NCI-H1417 (cell line): Measurements from ENCODE around the gene IQGAP2.
A peak's percentile ranks its signal among the peaks of the same experiment; 100 is the strongest.
"Not testable (repeated sequence)": the region's sequence is repeated elsewhere in the genome, so short reads cannot be mapped to it uniquely, and the experiment has no call there.

Experiments used
- DNase-seq, 3 experiments: peaks; one replicate each; lab custom pipeline; 2025; lab: John Stamatoyannopoulos, UW

The IQGAP2 gene

GRCh38 chr5:76504901-76505564 is 101.9 kb downstream of the IQGAP2 start:
- no peak for DNase-seq

- DNase-seq, result no peak
These were observed 110.4 kb downstream of the IQGAP2 start for GRCh38 chr5:76513476-76513875.

DNA sequence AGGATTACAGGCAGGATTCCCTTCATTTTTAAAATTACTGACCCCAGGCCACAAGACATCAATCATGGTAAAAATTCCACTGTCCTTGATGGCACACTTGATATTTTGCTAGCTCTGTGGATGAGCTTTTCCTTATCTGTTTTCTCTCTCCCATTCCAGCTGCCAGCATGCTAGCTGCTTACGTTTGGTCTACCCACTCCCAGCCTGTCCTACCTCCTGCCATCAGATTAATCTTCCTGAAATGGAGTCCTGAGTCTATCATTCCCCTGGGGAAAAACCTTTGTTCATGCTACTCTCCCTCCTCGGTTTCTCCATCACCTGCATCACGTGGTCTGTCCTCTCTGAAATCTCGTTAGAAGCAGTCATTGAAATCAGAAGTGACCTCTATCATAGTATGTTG is 111.2 kb downstream of the IQGAP2 start:
- peak in 1 of 3 experiments; percentile 83 for DNase-seq

DNA sequence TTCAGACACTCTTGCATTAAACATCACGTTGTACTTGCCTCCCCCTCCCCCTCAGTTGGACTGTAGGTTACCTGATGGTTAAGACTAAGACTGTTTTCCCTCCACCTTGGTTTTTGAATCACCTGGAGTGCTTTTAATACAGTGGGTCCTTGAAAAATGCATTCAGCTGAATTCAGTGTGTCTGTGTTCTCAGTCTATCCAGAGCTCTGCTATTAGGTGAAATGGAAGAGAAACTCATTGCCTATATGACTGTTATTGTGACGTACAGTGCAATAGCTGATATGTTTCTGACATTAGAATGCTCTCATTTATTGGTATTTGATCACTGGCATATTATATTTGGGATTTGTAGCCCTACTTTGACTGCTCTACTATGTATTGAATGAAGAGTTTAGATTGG is 111.6 kb downstream of the IQGAP2 start:
- no peak for DNase-seq

DNA sequence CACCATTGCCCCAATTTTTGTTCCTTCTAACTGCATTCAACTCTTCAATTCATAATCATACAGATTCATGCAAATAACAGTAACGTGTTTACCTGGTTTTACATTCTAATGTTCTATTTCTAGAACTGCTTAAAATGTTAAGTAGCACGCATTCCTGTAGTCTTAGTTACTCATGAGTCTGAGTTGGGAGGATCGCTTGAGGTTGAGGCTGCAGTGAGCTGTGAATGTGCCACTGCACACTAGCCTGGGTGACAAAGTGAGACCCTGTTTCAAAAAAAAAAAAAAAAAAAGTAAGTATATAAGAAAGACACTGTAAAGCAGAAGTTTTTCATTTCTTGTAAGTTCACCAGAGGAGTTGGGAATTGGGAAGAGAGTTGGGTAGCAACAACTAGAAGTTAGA is 114.2 kb downstream of the IQGAP2 start:
- no peak for DNase-seq

- DNase-seq, result not testable (repeated sequence)
These were observed 115.2 kb downstream of the IQGAP2 start for GRCh38 chr5:76518246-76518645.

DNA sequence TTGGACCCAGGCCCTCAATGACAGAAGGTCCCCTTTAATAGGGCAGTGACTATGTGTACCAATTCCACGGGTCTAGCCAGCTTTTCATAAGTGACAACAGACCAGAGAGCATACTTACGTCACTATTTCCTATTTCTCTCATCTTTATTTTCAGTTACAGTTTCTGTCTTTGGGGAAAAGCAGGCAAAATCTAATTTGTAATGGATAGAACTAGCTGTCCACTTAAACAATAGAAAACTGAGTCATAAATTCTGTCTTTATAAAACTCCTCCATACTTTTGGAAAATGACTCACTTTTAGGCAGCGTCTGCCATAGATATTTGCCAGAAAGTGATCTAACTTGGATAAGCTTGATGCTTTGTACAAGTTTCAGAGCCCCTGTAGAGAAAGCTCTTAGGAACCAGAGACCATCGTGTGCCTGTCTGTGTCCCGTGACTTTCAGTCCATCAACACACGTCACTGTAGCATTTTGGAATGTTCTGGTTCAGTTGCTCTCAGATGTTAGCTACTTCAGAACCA is 118.2 kb downstream of the IQGAP2 start:
- no peak for DNase-seq

- DNase-seq, result no peak
These were observed 119.2 kb downstream of the IQGAP2 start for GRCh38 chr5:76522103-76522935.

- DNase-seq, result no peak
These were observed 121.2 kb downstream of the IQGAP2 start for GRCh38 chr5:76524101-76524835.

DNA sequence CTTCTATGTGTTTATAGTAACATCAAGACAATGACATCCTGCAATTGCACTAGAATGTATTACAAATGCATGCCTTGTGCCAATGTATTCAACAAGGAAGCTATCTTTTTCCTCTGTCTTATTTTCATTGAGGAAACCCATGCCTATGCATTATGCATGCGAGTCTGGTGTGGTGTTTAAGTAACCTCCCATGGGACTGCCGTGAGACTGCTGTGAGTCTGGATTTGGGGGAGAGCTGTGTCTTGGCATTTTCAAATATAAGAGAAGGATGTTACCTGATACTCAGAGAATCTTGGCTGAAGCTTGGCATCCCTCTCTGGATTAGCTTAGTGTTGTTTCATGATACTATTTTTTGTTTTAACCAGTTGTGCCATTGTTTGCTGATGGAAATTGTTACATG is 121.8 kb downstream of the IQGAP2 start:
- peak in 1 of 3 experiments; percentile 21 for DNase-seq

DNA sequence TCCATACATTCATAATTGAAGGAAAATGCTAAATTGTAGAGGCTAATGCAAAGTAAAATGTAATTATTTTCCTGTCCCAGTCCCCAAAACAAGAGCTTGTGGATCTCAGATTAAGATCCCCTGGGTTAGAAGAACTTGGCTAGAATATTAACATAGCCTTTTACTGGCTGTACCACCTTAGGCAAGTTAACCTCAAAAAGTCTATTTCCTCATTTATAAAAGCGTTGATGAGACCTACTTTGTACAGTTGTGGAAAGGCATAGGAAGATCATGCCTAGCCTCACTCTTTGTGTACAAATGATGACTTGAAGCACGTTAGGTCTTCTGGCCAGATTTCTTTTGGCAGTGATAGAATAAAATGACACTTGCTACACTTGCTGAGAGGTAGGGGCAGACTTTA is 122.9 kb downstream of the IQGAP2 start:
- DNase-seq, result no peak

- no peak for DNase-seq
These were observed 124.0 kb downstream of the IQGAP2 start for GRCh38 chr5:76526950-76527583.

GRCh38 chr5:76527685-76528161 is 124.6 kb downstream of the IQGAP2 start:
- DNase-seq, result no peak

- no peak for DNase-seq
These were observed 125.7 kb downstream of the IQGAP2 start for GRCh38 chr5:76528547-76529331.

GRCh38 chr5:76529464-76530344 is 126.6 kb downstream of the IQGAP2 start:
- no peak for DNase-seq

GRCh38 chr5:76532052-76532451 is 129.0 kb downstream of the IQGAP2 start:
- DNase-seq, result no peak

DNA sequence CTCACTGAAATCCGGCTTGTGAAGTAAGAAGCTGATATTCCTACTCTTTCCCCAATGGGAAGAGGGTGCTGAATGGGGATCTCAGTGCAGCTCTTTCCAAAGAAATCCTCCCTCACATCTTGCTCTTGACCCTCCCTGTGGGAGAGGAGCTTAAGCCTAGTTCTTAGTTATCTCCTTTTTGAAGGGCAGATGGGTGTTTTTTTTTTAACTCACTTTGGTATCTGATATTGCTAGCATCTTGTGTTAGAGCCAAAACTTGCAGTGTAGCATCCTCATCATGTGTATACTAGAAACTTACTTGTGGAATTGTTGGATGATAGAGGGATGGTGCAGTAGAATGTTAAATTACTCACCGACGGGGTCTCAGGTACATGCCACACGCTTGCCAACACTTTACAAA is 129.9 kb downstream of the IQGAP2 start:
- DNase-seq, result no peak

DNA sequence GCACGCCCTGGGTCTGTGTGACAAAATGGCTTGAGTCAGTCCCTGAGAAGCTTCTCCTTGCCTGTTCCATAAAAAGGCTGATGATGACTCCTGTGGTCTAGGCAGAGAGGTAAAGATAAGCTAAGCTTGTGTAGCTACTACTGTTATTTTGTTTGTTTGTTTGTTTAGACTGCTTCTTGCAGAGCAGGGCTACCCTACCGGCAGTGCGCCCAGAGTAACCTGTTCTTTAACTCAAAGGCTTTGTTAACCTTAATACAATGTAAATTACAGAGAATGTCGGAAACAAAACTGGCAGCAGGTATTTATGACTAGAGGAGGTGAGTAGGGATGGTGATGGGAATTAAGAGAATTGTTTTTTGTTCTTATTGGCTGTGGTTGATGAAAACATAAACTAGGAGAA is 132.5 kb downstream of the IQGAP2 start:
- no peak for DNase-seq

DNA sequence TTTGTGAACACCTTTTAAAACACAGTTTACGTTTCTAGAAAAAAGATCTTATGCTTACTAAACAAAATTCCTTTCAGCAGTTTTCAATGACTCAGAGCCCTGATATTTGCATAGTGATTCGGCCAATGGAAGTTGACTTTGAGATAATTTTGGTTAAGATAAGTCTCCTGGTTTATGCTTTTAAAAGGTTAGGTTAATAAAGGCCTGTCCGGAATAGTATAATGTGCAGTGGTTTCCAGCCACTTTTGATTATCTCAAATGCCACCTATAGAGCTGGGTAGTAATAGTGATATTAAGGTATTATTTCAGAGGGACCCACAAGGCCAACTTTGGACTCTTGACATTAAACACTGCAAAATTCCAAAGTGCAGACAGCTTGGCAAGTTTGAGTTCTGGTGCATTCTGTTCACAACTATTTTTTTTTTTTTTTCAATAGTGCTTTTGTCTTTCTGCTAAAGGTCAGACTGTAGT is 134.0 kb downstream of the IQGAP2 start:
- DNase-seq, result no peak

- no peak for DNase-seq
These were observed 139.2 kb downstream of the IQGAP2 start for GRCh38 chr5:76542241-76542640.
